Natural killer cell (primary cell): Measurements from ENCODE around the gene C17orf114.
A peak's percentile ranks its signal among the peaks of the same experiment; 100 is the strongest.

Experiments
- ATAC-seq, 3 donors: fragments of 150-1000 bp in 2 of 3; fragments of 200-7000 bp in 1 of 3; cut with Tn5 transposase; 1 replicate in 1 of 3; 2 replicates in 2 of 3; pipeline ENCODE4 v1.10.0; 2021; ENCODE audit warnings: mild to moderate bottlenecking in 2 of 3, moderate library complexity in 2 of 3
- DNase-seq, 2 donors: peaks; one replicate each; pipeline versions ENCODE4 v3.0.0 to v3.0.0-alpha.2; 2013 to 2021; ENCODE audit warnings: mixed read lengths in 1 of 2
- H3K27ac ChIP-seq: one replicate; pipeline ENCODE4 v1.5.1; 2013; ENCODE audit warnings: mild to moderate bottlenecking, low read length
- H3K27me3 ChIP-seq: one replicate; pipeline ENCODE4 v1.6.1; 2013; ENCODE audit warnings: low read length; ENCODE audit not compliant: control insufficient read depth, insufficient read depth
- H3K36me3 ChIP-seq: one replicate; pipeline ENCODE4 v1.6.1; 2013; ENCODE audit warnings: low read length; ENCODE audit not compliant: control insufficient read depth, insufficient read depth
- H3K4me1 ChIP-seq: one replicate; pipeline ENCODE4 v1.6.1; 2013; ENCODE audit warnings: low read length; ENCODE audit not compliant: control insufficient read depth, insufficient read depth
- H3K4me3 ChIP-seq: one replicate; pipeline ENCODE4 v1.5.1; 2013; ENCODE audit warnings: low read length
- H3K9me3 ChIP-seq: one replicate; pipeline ENCODE4 v1.6.1; 2013; ENCODE audit warnings: low read length; ENCODE audit not compliant: control insufficient read depth, insufficient read depth
- H3K27ac Mint-ChIP-seq, 2 donors: one replicate each; pipeline ENCODE4 v1.8.0; 2022; ENCODE audit warnings: mild to moderate bottlenecking in 2 of 2, mixed read lengths in 2 of 2, moderate library complexity in 1 of 2
- H3K27me3 Mint-ChIP-seq, 2 donors: one replicate each; pipeline ENCODE4 v1.8.0; 2022; ENCODE audit warnings: low read depth in 2 of 2, mixed read lengths in 2 of 2
- H3K36me3 Mint-ChIP-seq: one replicate; pipeline ENCODE4 v1.8.0; 2022; ENCODE audit warnings: mixed read lengths
- H3K4me1 Mint-ChIP-seq, 2 donors: one replicate each; pipeline ENCODE4 v1.8.0; 2022; ENCODE audit warnings: mixed read lengths in 2 of 2
- H3K4me3 Mint-ChIP-seq: one replicate; pipeline ENCODE4 v1.8.0; 2022; ENCODE audit warnings: mild to moderate bottlenecking, moderate library complexity, mixed read lengths
- H3K9me3 Mint-ChIP-seq, 2 donors: one replicate each; pipeline ENCODE4 v1.8.0; 2022; ENCODE audit warnings: mixed read lengths in 2 of 2
- CTCF ChIP-seq: fragments of 200-600 bp; IDR thresholded peaks from one replicate; pipeline ENCODE4 v1.8.0; 2022; ENCODE audit warnings: antibody characterized with exemption
- WGBS: methylation state at CpG from one replicate; pipeline ENCODE4 v1.1.7; 2013; ENCODE audit warnings: missing lambda C conversion rate; ENCODE audit not compliant: insufficient coverage; 5-methylcytosine and 5-hydroxymethylcytosine counted together
- intact Hi-C: fragments of 100-400 bp; cut with micrococcal nuclease; formaldehyde crosslinking; loops from one replicate; pipeline ENCODE4 v1.14.2; 2022

Gene C17orf114

GRCh38 chr17:4789701-4789950 is 12.5 kb downstream of the C17orf114 start:
- DNase-seq (no peak), ATAC-seq (peak in 2 of 3 donors; percentile 6 to 37)
- peaks cover 26% of the 10 kb centered on the region for H3K27me3 ChIP-seq
- peaks cover 21% of the 10 kb centered on the region in 2 donors for H3K27me3 Mint-ChIP-seq
- peaks cover 13 to 16% of the 10 kb centered on the region in 2 donors for H3K4me1 Mint-ChIP-seq
- H3K9me3 Mint-ChIP-seq = no peaks in the 10 kb centered on the region
- H3K4me3 ChIP-seq = peak overlapping the region; percentile 49
- H3K4me1 ChIP-seq = peaks cover 35% of the 10 kb centered on the region
- intact Hi-C loops = no loop called here
- peak overlapping the region; percentile 85 for H3K27ac Mint-ChIP-seq
- no peaks in the 10 kb centered on the region for H3K36me3 Mint-ChIP-seq
- WGBS = under 1% methylated on average over 25 of the region's 25 CpGs
- H3K4me3 Mint-ChIP-seq = peak overlapping the region; percentile 83
- H3K9me3 ChIP-seq = no peaks in the 10 kb centered on the region
- no peak for TF ChIP-seq CTCF
- no peaks in the 10 kb centered on the region for H3K36me3 ChIP-seq
- H3K27ac ChIP-seq = peak overlapping the region; percentile 21

GRCh38 chr17:4788807-4789700 is 13.1 kb downstream of the C17orf114 start, which contains the start of gene GLTPD2:
Gene GLTPD2, plus strand, starts transcription at chr17:4788964. Its CDS starts 48 bp downstream, at chr17:4789012.
- intact Hi-C loops = no loop called here
- H3K4me1 Mint-ChIP-seq = peaks cover 13 to 16% of the 10 kb centered on the region in 2 donors
- no peak for ATAC-seq
- Histone ChIP-seq H3K9me3 (no peaks in the 10 kb centered on the region), H3K27ac (peak within 1 kb of the TSS; percentile 21), H3K4me1 (peaks cover 35% of the 10 kb centered on the region), H3K4me3 (peak within 1 kb of the TSS; percentile 49), H3K27me3 (peaks cover 30% of the 10 kb centered on the region), H3K36me3 (no peaks in the 10 kb centered on the region)
- DNase-seq = no peak
- 35% methylated on average over 61 of the region's 62 CpGs for WGBS
- TF ChIP-seq CTCF = no peak
- no peaks in the 10 kb centered on the region for H3K36me3 Mint-ChIP-seq
- peak within 1 kb of the TSS; percentile 83 for H3K4me3 Mint-ChIP-seq
- peak within 1 kb of the TSS; percentile 85 for H3K27ac Mint-ChIP-seq
- peaks cover 25% of the 10 kb centered on the region in 2 donors for H3K27me3 Mint-ChIP-seq
- no peaks in the 10 kb centered on the region for H3K9me3 Mint-ChIP-seq

GRCh38 chr17:4788159-4788806 is 13.8 kb downstream of the C17orf114 start:
- TF ChIP-seq CTCF = no peak
- peak overlapping the region; percentile 81 for H3K4me3 Mint-ChIP-seq
- H3K9me3 ChIP-seq = no peaks in the 10 kb centered on the region
- H3K27me3 Mint-ChIP-seq = peaks cover 26 to 33% of the 10 kb centered on the region in 2 donors
- peak overlapping the region; percentile 49 to 66 for H3K27ac Mint-ChIP-seq
- peaks cover 36% of the 10 kb centered on the region for H3K27me3 ChIP-seq
- H3K36me3 ChIP-seq = no peaks in the 10 kb centered on the region
- ATAC-seq (no peak), DNase-seq (no peak)
- no peak overlapping the region for H3K27ac ChIP-seq
- intact Hi-C loops = no loop called here
- peaks cover 35% of the 10 kb centered on the region for H3K4me1 ChIP-seq
- no peaks in the 10 kb centered on the region for H3K36me3 Mint-ChIP-seq
- no peak overlapping the region for H3K4me3 ChIP-seq
- peaks cover 13 to 16% of the 10 kb centered on the region in 2 donors for H3K4me1 Mint-ChIP-seq
- WGBS = 88% methylated on average over 12 of the region's 14 CpGs
- no peaks in the 10 kb centered on the region for H3K9me3 Mint-ChIP-seq
